T-helper 1 cell treated with Interleukin-12 subunit alpha and Interleukin-12 subunit beta and Interleukin-4 antibody, amounts not matched to agents 30 μg/mL and 1 μg/mL, for 36 hours (primary cell): ENCODE results near the gene KRTAP20-2.

ENCODE experiments used
- H3K27ac Mint-ChIP-seq: one replicate; pipeline ENCODE4 v1.8.0; 2021; ENCODE audit warnings: mild to moderate bottlenecking, mixed read lengths
- H3K27me3 Mint-ChIP-seq: one replicate; pipeline ENCODE4 v1.8.0; 2021; ENCODE audit warnings: low read depth, mixed read lengths
- H3K36me3 Mint-ChIP-seq: one replicate; pipeline ENCODE4 v1.8.0; 2021; ENCODE audit warnings: low read depth, mixed read lengths
- H3K4me1 Mint-ChIP-seq: one replicate; pipeline ENCODE4 v1.8.0; 2021; ENCODE audit warnings: low read depth, mixed read lengths
- H3K4me3 Mint-ChIP-seq: one replicate; pipeline ENCODE4 v1.8.0; 2021; ENCODE audit warnings: mild to moderate bottlenecking, moderate library complexity, mixed read lengths
- H3K9me3 Mint-ChIP-seq: one replicate; pipeline ENCODE4 v1.8.0; 2021; ENCODE audit warnings: mixed read lengths

The KRTAP20-2 gene

DNA sequence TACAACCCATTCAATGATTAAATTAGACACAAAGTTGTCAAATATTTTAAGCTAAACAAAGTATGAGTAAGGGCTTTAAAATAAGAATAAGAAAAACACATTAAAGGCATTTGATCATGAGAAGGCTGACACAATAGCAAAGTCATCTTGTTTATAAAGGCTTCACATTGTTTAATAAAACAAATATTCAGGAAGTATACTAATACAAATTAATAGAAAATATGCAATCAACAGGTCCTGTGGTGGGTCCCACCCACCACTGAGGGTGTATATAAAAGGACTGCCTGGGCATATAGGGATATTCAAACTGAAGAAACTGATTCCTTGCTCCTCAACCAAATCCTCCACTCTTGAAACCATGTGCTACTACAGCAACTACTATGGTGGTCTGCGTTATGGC is at the start of gene KRTAP20-2:
KRTAP20-2 (plus strand) TSS at position 301 of the 400 bp plus-strand sequence; CDS start at position 359, 58 bp downstream.
- Mint-ChIP-seq H3K4me3 (no peak within 1 kb of the TSS), H3K27ac (no peak within 1 kb of the TSS), H3K36me3 (no peaks in the 10 kb centered on the region), H3K4me1 (no peaks in the 10 kb centered on the region), H3K27me3 (no peaks in the 10 kb centered on the region), H3K9me3 (no peaks in the 10 kb centered on the region)

GRCh38 chr21:30590297-30590696 is 44.7 kb upstream of the KRTAP20-2 start, which contains the start of gene KRTAP22-2:
Gene KRTAP22-2, minus strand, starts transcription at chr21:30590397.
- Mint-ChIP-seq H3K36me3 (no peaks in the 10 kb centered on the region), H3K4me3 (no peak within 1 kb of the TSS), H3K27ac (no peak within 1 kb of the TSS), H3K9me3 (no peaks in the 10 kb centered on the region), H3K27me3 (no peaks in the 10 kb centered on the region), H3K4me1 (no peaks in the 10 kb centered on the region)

DNA sequence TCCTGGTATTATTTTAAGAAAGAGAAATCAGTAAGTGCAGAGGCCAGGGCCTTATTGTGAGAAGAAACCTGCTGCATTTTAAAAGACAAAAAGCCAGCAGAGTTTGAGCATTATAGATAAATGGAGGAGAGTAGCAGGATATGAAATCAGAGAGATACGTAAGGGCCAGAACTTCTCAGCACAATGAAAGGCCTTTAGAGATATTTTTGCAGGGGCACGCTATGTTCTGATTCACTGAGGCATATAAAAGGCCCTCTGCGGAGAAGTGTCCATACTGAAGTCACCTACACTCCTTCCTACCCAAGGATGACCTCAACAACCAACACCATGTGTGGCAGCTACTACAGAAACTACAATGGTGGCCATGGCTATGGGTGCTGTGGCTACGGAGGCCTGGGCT is 42.9 kb upstream of the KRTAP20-2 start, which contains the start of gene KRTAP6-3:
KRTAP6-3 (plus strand) TSS at position 301 of the 400 bp plus-strand sequence; CDS start at position 307, 6 bp downstream.
- H3K4me3 Mint-ChIP-seq = no peak within 1 kb of the TSS
- H3K27ac Mint-ChIP-seq = no peak within 1 kb of the TSS
- H3K9me3 Mint-ChIP-seq = no peaks in the 10 kb centered on the region
- no peaks in the 10 kb centered on the region for H3K27me3 Mint-ChIP-seq
- H3K36me3 Mint-ChIP-seq = no peaks in the 10 kb centered on the region
- no peaks in the 10 kb centered on the region for H3K4me1 Mint-ChIP-seq

- no peaks in the 10 kb centered on the region for H3K4me1 Mint-ChIP-seq
- no peak within 1 kb of the TSS for H3K27ac Mint-ChIP-seq
- H3K27me3 Mint-ChIP-seq = no peaks in the 10 kb centered on the region
- no peaks in the 10 kb centered on the region for H3K36me3 Mint-ChIP-seq
- peaks cover 5% of the 10 kb centered on the region for H3K9me3 Mint-ChIP-seq
- H3K4me3 Mint-ChIP-seq = no peak within 1 kb of the TSS
Measured at GRCh38 chr21:30598802-30599201, 36.2 kb upstream of the KRTAP20-2 start, which contains the start of gene KRTAP6-2. Gene KRTAP6-2, minus strand, starts transcription at chr21:30598902. Its CDS starts 28 bp downstream, at chr21:30598874.

DNA sequence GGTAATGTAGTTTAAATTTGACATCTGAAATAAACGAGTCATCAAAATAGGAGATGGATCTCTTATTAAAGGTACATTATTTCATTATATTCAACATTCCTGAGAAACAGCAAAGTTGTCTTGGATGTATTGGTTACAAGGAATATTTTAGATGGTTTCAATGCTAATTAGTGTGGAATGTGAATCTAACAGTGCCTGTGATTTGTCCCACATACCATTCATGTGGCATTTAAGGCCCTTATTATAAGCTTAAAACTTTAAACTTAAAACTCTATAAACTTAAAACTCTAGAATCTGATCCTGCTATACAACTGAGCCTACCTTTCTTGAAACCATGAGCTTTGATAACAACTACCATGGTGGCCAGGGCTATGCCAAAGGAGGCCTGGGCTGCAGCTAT is 34.2 kb upstream of the KRTAP20-2 start, which contains the start of gene KRTAP22-1:
KRTAP22-1 (plus strand) TSS at position 301 of the 400 bp plus-strand sequence.
- Mint-ChIP-seq H3K4me1 (no peaks in the 10 kb centered on the region), H3K4me3 (no peak within 1 kb of the TSS), H3K36me3 (no peaks in the 10 kb centered on the region), H3K27me3 (no peaks in the 10 kb centered on the region), H3K9me3 (peaks cover 5% of the 10 kb centered on the region), H3K27ac (no peak within 1 kb of the TSS)

GRCh38 chr21:30605968-30606367 is 29.0 kb upstream of the KRTAP20-2 start:
- no peak overlapping the region for H3K27ac Mint-ChIP-seq
- H3K36me3 Mint-ChIP-seq = no peaks in the 10 kb centered on the region
- no peaks in the 10 kb centered on the region for H3K4me1 Mint-ChIP-seq
- peaks cover 5% of the 10 kb centered on the region for H3K9me3 Mint-ChIP-seq
- H3K27me3 Mint-ChIP-seq = no peaks in the 10 kb centered on the region
- H3K4me3 Mint-ChIP-seq = no peak overlapping the region

DNA sequence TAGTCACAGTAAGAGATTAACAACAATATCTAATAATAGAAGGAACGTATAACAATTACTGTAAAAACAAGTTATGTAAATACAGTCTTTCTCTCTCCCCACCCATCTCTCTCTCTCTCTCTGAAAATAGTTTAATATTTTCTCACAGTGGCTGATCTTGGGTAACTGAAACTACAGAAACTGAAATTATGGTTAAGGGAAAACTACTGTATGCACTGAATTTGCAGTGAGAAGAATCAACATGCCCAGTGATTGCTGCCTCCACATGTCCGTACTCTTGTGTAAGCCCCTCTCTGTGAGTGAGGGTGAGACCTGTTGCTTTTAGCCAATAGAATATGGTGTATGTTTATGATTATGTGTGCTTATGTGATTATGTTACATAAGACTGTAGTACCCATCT is 22.9 kb upstream of the KRTAP20-2 start:
- no peaks in the 10 kb centered on the region for H3K27me3 Mint-ChIP-seq
- no peaks in the 10 kb centered on the region for H3K4me1 Mint-ChIP-seq
- no peaks in the 10 kb centered on the region for H3K9me3 Mint-ChIP-seq
- no peaks in the 10 kb centered on the region for H3K36me3 Mint-ChIP-seq
- no peak overlapping the region for H3K27ac Mint-ChIP-seq
- H3K4me3 Mint-ChIP-seq = no peak overlapping the region

GRCh38 chr21:30613836-30614235 is 21.2 kb upstream of the KRTAP20-2 start, which contains the start of gene KRTAP6-1:
Gene KRTAP6-1, minus strand, starts transcription at chr21:30613930. Its CDS starts 26 bp downstream, at chr21:30613904.
- H3K36me3 Mint-ChIP-seq = no peaks in the 10 kb centered on the region
- H3K27me3 Mint-ChIP-seq = no peaks in the 10 kb centered on the region
- H3K9me3 Mint-ChIP-seq = no peaks in the 10 kb centered on the region
- no peak within 1 kb of the TSS for H3K27ac Mint-ChIP-seq
- no peaks in the 10 kb centered on the region for H3K4me1 Mint-ChIP-seq
- no peak within 1 kb of the TSS for H3K4me3 Mint-ChIP-seq

- Mint-ChIP-seq H3K4me1 (no peaks in the 10 kb centered on the region), H3K27ac (no peak overlapping the region), H3K27me3 (no peaks in the 10 kb centered on the region), H3K36me3 (no peaks in the 10 kb centered on the region), H3K9me3 (no peaks in the 10 kb centered on the region), H3K4me3 (no peak overlapping the region)
Measured at GRCh38 chr21:30615199-30615598, 19.8 kb upstream of the KRTAP20-2 start.

DNA sequence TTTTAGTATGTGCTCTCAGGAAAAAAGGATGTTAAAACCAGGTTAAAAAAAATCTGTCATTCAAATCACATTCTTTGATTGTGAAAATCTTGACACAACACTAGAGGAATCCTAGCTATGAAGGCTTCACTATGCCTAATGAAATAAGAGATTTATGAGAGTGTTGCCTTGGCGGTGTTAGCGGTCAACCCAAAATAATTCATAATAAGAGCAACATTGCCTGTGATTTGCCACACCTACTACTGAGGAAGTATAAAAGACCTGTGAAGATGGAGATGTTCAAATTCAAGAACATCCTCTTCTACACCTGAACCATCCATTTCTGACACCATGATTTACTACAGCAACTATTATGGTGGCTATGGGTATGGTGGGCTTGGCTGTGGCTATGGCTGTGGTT is 18.9 kb upstream of the KRTAP20-2 start, which contains the start of gene KRTAP20-1:
KRTAP20-1 (plus strand) TSS at position 301 of the 400 bp plus-strand sequence; CDS start at position 331, 30 bp downstream.
- no peaks in the 10 kb centered on the region for H3K4me1 Mint-ChIP-seq
- no peaks in the 10 kb centered on the region for H3K36me3 Mint-ChIP-seq
- H3K27me3 Mint-ChIP-seq = no peaks in the 10 kb centered on the region
- no peak within 1 kb of the TSS for H3K27ac Mint-ChIP-seq
- no peaks in the 10 kb centered on the region for H3K9me3 Mint-ChIP-seq
- no peak within 1 kb of the TSS for H3K4me3 Mint-ChIP-seq

DNA sequence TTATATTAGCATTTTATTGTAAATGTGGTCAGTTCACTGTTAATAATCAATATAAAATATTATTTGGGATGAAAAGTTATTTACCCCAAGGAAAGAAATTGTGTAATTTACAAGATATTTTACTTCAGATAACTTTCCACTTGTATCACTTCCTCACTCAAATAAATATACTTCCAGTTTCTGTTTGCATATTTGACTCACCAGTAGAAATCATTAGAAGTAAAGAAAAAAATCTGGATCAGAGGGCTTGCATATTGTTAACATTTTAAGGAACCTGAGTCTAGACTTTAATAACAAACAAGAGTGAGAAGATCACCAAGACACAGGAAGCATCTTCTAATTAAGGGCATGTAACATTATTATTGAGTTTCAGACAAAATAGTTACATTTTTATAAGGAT is 14.9 kb upstream of the KRTAP20-2 start:
- Mint-ChIP-seq H3K4me3 (no peak overlapping the region), H3K36me3 (no peaks in the 10 kb centered on the region), H3K9me3 (peaks cover 6% of the 10 kb centered on the region), H3K4me1 (no peaks in the 10 kb centered on the region), H3K27me3 (no peaks in the 10 kb centered on the region), H3K27ac (no peak overlapping the region)

- H3K36me3 Mint-ChIP-seq = no peaks in the 10 kb centered on the region
Measured at GRCh38 chr21:30620522-30620921, 14.5 kb upstream of the KRTAP20-2 start, which contains the start of gene KRTAP20-4. Gene KRTAP20-4, plus strand, starts transcription at chr21:30620627.

DNA sequence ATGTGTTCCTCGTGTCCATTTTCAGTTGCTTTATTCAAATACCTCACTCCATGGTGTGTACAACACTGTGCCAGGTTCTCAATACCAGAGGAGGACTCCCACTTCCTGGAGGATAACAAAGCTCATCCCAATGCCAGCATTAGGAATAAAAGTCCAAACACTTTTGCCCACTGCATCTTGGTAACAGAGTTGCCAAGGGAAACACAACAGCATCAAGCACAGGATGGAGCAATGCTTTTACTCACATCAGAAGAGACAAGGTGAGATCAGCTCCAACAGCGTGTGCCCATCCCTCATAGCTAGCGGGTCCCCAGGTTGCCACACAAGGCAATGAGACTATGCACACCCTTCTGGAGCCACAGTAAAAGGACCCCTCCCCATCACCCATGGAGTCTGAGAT is 11.6 kb upstream of the KRTAP20-2 start:
- H3K9me3 Mint-ChIP-seq = peaks cover 6% of the 10 kb centered on the region
- H3K4me3 Mint-ChIP-seq = no peak overlapping the region
- H3K27ac Mint-ChIP-seq = no peak overlapping the region
- no peaks in the 10 kb centered on the region for H3K27me3 Mint-ChIP-seq
- no peaks in the 10 kb centered on the region for H3K36me3 Mint-ChIP-seq
- H3K4me1 Mint-ChIP-seq = no peaks in the 10 kb centered on the region

More at GRCh38 chr21:30620522-30620921, 14.5 kb upstream of the KRTAP20-2 start, which contains the start of gene KRTAP20-4:
- Mint-ChIP-seq H3K4me3 (no peak within 1 kb of the TSS), H3K27ac (no peak within 1 kb of the TSS), H3K27me3 (no peaks in the 10 kb centered on the region), H3K4me1 (no peaks in the 10 kb centered on the region), H3K9me3 (peaks cover 6% of the 10 kb centered on the region)

- H3K9me3 Mint-ChIP-seq = peaks cover 6% of the 10 kb centered on the region
- H3K4me1 Mint-ChIP-seq = no peaks in the 10 kb centered on the region
Measured at GRCh38 chr21:30625449-30626165, 9.4 kb upstream of the KRTAP20-2 start.

GRCh38 chr21:30628109-30628508 is 6.9 kb upstream of the KRTAP20-2 start:
- H3K27me3 Mint-ChIP-seq = no peaks in the 10 kb centered on the region
- H3K9me3 Mint-ChIP-seq = peaks cover 6% of the 10 kb centered on the region
- H3K36me3 Mint-ChIP-seq = no peaks in the 10 kb centered on the region
- no peak overlapping the region for H3K4me3 Mint-ChIP-seq
- no peaks in the 10 kb centered on the region for H3K4me1 Mint-ChIP-seq
- H3K27ac Mint-ChIP-seq = no peak overlapping the region

More at GRCh38 chr21:30625449-30626165, 9.4 kb upstream of the KRTAP20-2 start:
- Mint-ChIP-seq H3K27ac (no peak overlapping the region), H3K4me3 (no peak overlapping the region), H3K27me3 (no peaks in the 10 kb centered on the region), H3K36me3 (no peaks in the 10 kb centered on the region)
